Right ventricle myocardium inferior (tissue), 1 donor: Measurements from ENCODE around the gene HRAS. TPM values are rescaled to one million over a fixed set of nuclear protein-coding genes. Genes with fewer than 3 reads are reported as not detected.

Experiments
- ATAC-seq: fragments of 200-7000 bp; cut with Tn5 transposase; one replicate; pipeline ENCODE4 v1.9.1; 2020; ENCODE audit warnings: mild to moderate bottlenecking, moderate library complexity
- DNase-seq: peaks from one replicate; pipeline ENCODE4 v3.0.0; 2021; ENCODE audit errors: missing footprints
- intact Hi-C: fragments of 100-400 bp; cut with DNase I; formaldehyde crosslinking; loops from one replicate; pipeline ENCODE4 v1.11.0; 2022
- total RNA-seq: library from RNA; stranded (reverse); fragmentation: NEBNext Ultra II Directional; extraction: Animal tissue kit (Norgen Biotek cat#: 25700); gene quantifications from one replicate; pipeline ENCODE4 v1.2.1, GENCODE V29; 2021
- donor health status: DM: no; HTN: yes; CAD: no; lungs with severe emphysema.

HRAS gene
- total RNA-seq, 1 donor from 2014 or later, result 57.5 TPM

GRCh38 chr11:556662-557256 is 21.4 kb upstream of the HRAS start:
- DNase-seq, result no peak
- ATAC-seq, result no peak
- intact Hi-C loops, result loop anchor here (5.0 kb wide), 1 partner anchor 71 kb away; the partner anchor contains the start of gene SCT

- intact Hi-C loops, result loop anchor here (1.0 to 5.0 kb wide), 2 partner anchors 71 to 167 kb away; partner anchors contain the start of gene SCT
- no peak for DNase-seq
- no peak for ATAC-seq
Observed at GRCh38 chr11:555780-556661, 20.6 kb upstream of the HRAS start.

GRCh38 chr11:555227-555779 is 19.9 kb upstream of the HRAS start:
- ATAC-seq (no peak), DNase-seq (no peak)
- intact Hi-C loops, result loop anchor here (1.0 to 5.0 kb wide), 2 partner anchors 72 to 168 kb away; partner anchors contain the start of gene SCT

- intact Hi-C loops, result loop anchor here (1.0 to 5.0 kb wide), 2 partner anchors 73 to 169 kb away; partner anchors contain the start of gene SCT
- peak; percentile 64 for ATAC-seq
- DNase-seq, result no peak
Observed at GRCh38 chr11:554428-555226, 19.3 kb upstream of the HRAS start.

GRCh38 chr11:553988-554340 is 18.6 kb upstream of the HRAS start:
- intact Hi-C loops, result no loop called here
- ATAC-seq, result no peak
- DNase-seq, result no peak

GRCh38 chr11:553083-553987 is 18.0 kb upstream of the HRAS start:
- intact Hi-C loops, result no loop called here
- DNase-seq (no peak), ATAC-seq (no peak)

- intact Hi-C loops, result no loop called here
- DNase-seq (no peak), ATAC-seq (no peak)
Observed at GRCh38 chr11:551596-551995, 16.2 kb upstream of the HRAS start.

- ATAC-seq (no peak), DNase-seq (no peak)
- intact Hi-C loops, result no loop called here
Observed at GRCh38 chr11:551131-551530, 15.8 kb upstream of the HRAS start.

GRCh38 chr11:550746-551085 is 15.3 kb upstream of the HRAS start:
- DNase-seq, result no peak
- intact Hi-C loops, result no loop called here

GRCh38 chr11:550021-550745 is 14.8 kb upstream of the HRAS start:
- ATAC-seq (no peak), DNase-seq (no peak)
- intact Hi-C loops, result no loop called here

More at GRCh38 chr11:550746-551085, 15.3 kb upstream of the HRAS start:
- no peak for ATAC-seq

- intact Hi-C loops, result no loop called here
- ATAC-seq, result no peak
- DNase-seq, result no peak
Observed at GRCh38 chr11:548700-549603, 13.6 kb upstream of the HRAS start.

GRCh38 chr11:545171-545570 is 9.8 kb upstream of the HRAS start:
- ATAC-seq, result no peak
- no peak for DNase-seq
- intact Hi-C loops, result no loop called here

- ATAC-seq (no peak), DNase-seq (no peak)
- intact Hi-C loops, result no loop called here
Observed at GRCh38 chr11:544817-545166, 9.4 kb upstream of the HRAS start.

- DNase-seq, result no peak
- ATAC-seq, result no peak
- intact Hi-C loops, result no loop called here
Observed at GRCh38 chr11:541433-541885, 6.1 kb upstream of the HRAS start.

- intact Hi-C loops, result no loop called here
- DNase-seq (no peak), ATAC-seq (no peak)
Observed at GRCh38 chr11:540583-541432, 5.4 kb upstream of the HRAS start.

GRCh38 chr11:539971-540481 is 4.7 kb upstream of the HRAS start:
- intact Hi-C loops, result no loop called here
- DNase-seq (no peak), ATAC-seq (no peak)
